Measurements from ENCODE around the gene STOML2. TPM values are rescaled to one million over a fixed set of nuclear protein-coding genes. Genes with fewer than 3 reads are reported as not detected.

The STOML2 gene
- total RNA-seq, 1 donor from 2014 or later = 93.4 TPM

- Mint-ChIP-seq H3K36me3 (peaks cover 14% of the 10 kb centered on the region), H3K27me3 (ENCODE audit: low read depth) (no peaks in the 10 kb centered on the region), H3K27ac (no peak overlapping the region), H3K4me3 (no peak overlapping the region), H3K9me3 (no peaks in the 10 kb centered on the region), H3K4me1 (peaks cover 34% of the 10 kb centered on the region)
- TF ChIP-seq, protein P1, sequence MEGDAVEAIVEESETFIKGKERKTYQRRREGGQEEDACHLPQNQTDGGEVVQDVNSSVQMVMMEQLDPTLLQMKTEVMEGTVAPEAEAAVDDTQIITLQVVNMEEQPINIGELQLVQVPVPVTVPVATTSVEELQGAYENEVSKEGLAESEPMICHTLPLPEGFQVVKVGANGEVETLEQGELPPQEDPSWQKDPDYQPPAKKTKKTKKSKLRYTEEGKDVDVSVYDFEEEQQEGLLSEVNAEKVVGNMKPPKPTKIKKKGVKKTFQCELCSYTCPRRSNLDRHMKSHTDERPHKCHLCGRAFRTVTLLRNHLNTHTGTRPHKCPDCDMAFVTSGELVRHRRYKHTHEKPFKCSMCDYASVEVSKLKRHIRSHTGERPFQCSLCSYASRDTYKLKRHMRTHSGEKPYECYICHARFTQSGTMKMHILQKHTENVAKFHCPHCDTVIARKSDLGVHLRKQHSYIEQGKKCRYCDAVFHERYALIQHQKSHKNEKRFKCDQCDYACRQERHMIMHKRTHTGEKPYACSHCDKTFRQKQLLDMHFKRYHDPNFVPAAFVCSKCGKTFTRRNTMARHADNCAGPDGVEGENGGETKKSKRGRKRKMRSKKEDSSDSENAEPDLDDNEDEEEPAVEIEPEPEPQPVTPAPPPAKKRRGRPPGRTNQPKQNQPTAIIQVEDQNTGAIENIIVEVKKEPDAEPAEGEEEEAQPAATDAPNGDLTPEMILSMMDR (IDR thresholded peaks at IDR 0.05; ENCODE audit: unreplicated experiment) = no peak
- DNase-seq (ENCODE audit: low spot score in 2 of 2, unreplicated experiment in 2 of 2) = no peak
Measured at GRCh38 chr9:35108946-35109575, 6.1 kb upstream of the STOML2 start.

DNA sequence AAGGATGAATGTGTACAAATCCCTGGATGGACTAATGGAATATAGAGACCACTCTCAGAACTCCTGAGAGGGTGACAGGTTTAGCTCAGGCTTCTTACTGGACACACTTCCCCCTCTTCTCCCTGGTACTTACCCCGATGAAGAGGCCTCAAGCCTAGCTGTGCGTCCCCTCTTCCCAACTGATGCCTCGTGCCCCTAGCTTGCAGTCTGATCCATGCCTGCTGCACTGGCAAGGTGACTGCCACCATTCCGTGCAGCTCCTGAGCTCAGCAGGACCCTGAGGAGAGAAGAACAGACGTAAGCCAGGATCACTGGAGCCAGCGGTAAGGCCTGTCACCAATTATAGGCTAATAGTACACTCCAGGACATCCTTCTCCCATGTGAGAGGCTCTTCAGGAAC is 5.5 kb upstream of the STOML2 start:
- peaks cover 30% of the 10 kb centered on the region for H3K4me1 Mint-ChIP-seq
- no peak for DNase-seq (ENCODE audit: low spot score in 2 of 2, unreplicated experiment in 2 of 2)
- H3K4me3 Mint-ChIP-seq = no peak overlapping the region
- H3K27me3 Mint-ChIP-seq (ENCODE audit: low read depth) = no peaks in the 10 kb centered on the region
- peaks cover 10% of the 10 kb centered on the region for H3K36me3 Mint-ChIP-seq
- H3K27ac Mint-ChIP-seq = no peak overlapping the region
- TF ChIP-seq, protein P1 (IDR thresholded peaks at IDR 0.05; ENCODE audit: unreplicated experiment) = no peak
- no peaks in the 10 kb centered on the region for H3K9me3 Mint-ChIP-seq

- no peak overlapping the region for H3K27ac Mint-ChIP-seq
- DNase-seq (ENCODE audit: low spot score in 2 of 2, unreplicated experiment in 2 of 2) = no peak
- no peak overlapping the region for H3K4me3 Mint-ChIP-seq
- H3K36me3 Mint-ChIP-seq = peaks cover 10% of the 10 kb centered on the region
- TF ChIP-seq, protein P1 (IDR thresholded peaks at IDR 0.05; ENCODE audit: unreplicated experiment) = no peak
- no peaks in the 10 kb centered on the region for H3K27me3 Mint-ChIP-seq (ENCODE audit: low read depth)
- H3K9me3 Mint-ChIP-seq = no peaks in the 10 kb centered on the region
- peaks cover 34% of the 10 kb centered on the region for H3K4me1 Mint-ChIP-seq
Measured at GRCh38 chr9:35107297-35108290, 4.7 kb upstream of the STOML2 start.

GRCh38 chr9:35106343-35106730 is 3.4 kb upstream of the STOML2 start:
- DNase-seq (ENCODE audit: low spot score in 2 of 2, unreplicated experiment in 2 of 2) = no peak
- Mint-ChIP-seq H3K27ac (no peak overlapping the region), H3K4me3 (no peak overlapping the region), H3K9me3 (no peaks in the 10 kb centered on the region), H3K36me3 (peaks cover 10% of the 10 kb centered on the region), H3K4me1 (peaks cover 35% of the 10 kb centered on the region), H3K27me3 (ENCODE audit: low read depth) (no peaks in the 10 kb centered on the region)
- TF ChIP-seq, protein P1 (IDR thresholded peaks at IDR 0.05; ENCODE audit: unreplicated experiment) = no peak

- no peaks in the 10 kb centered on the region for H3K9me3 Mint-ChIP-seq
- peaks cover 34% of the 10 kb centered on the region for H3K4me1 Mint-ChIP-seq
- DNase-seq (ENCODE audit: low spot score in 2 of 2, unreplicated experiment in 2 of 2) = no peak
- H3K36me3 Mint-ChIP-seq = peaks cover 10% of the 10 kb centered on the region
- TF ChIP-seq, protein P1 (IDR thresholded peaks at IDR 0.05; ENCODE audit: unreplicated experiment) = no peak
- H3K27ac Mint-ChIP-seq = no peak overlapping the region
- H3K4me3 Mint-ChIP-seq = no peak overlapping the region
- no peaks in the 10 kb centered on the region for H3K27me3 Mint-ChIP-seq (ENCODE audit: low read depth)
Measured at GRCh38 chr9:35105571-35106342, 2.8 kb upstream of the STOML2 start.

All from mesothelial cell of epicardium (in vitro differentiated cells).